Activated CD4-positive, alpha-beta T cell treated with anti-CD3 and anti-CD28 coated beads for 36 hours (primary cell): ENCODE measurements around the gene CAMK2B. TPM values are rescaled to one million over a fixed set of nuclear protein-coding genes. Genes with fewer than 3 reads are reported as not detected.
A peak's percentile ranks its signal among the peaks of the same experiment; 100 is the strongest.

Experiments
- ATAC-seq: fragments of 200-7000 bp; cut with Tn5 transposase; one replicate; pipeline ENCODE4 v1.10.0; 2021; ENCODE audit warnings: mild to moderate bottlenecking, moderate library complexity
- CTCF ChIA-PET: fragments of 350-600 bp; sonication (Branson Sonifier 250); formaldehyde crosslinking; loops from one replicate; lab custom pipeline; 2021; ENCODE audit warnings: antibody characterized with exemption; lab: Charles Lee
- POLR2A ChIA-PET: fragments of 350-600 bp; sonication (Branson Sonifier 250); formaldehyde crosslinking; loops from one replicate; lab custom pipeline; 2021; ENCODE audit warnings: antibody characterized with exemption, inconsistent platforms; lab: Charles Lee
- DNase-seq: peaks from one replicate; pipeline ENCODE4 v3.0.0-alpha.2; 2020
- H3K27ac Mint-ChIP-seq: one replicate; pipeline ENCODE4 v1.8.0; 2021; ENCODE audit warnings: mixed read lengths
- H3K27me3 Mint-ChIP-seq: one replicate; pipeline ENCODE4 v1.8.0; 2021; ENCODE audit warnings: mixed read lengths
- H3K36me3 Mint-ChIP-seq: one replicate; pipeline ENCODE4 v1.8.0; 2021; ENCODE audit warnings: low read depth, mixed read lengths
- H3K4me1 Mint-ChIP-seq: one replicate; pipeline ENCODE4 v1.8.0; 2021; ENCODE audit warnings: mixed read lengths
- H3K4me3 Mint-ChIP-seq: one replicate; pipeline ENCODE4 v1.8.0; 2021; ENCODE audit warnings: mild to moderate bottlenecking, moderate library complexity, mixed read lengths
- H3K9me3 Mint-ChIP-seq: one replicate; pipeline ENCODE4 v1.8.0; 2021; ENCODE audit warnings: low read depth, mixed read lengths
- intact Hi-C, 2 experiments: fragments of 100-400 bp; cut with DNase I in 1 of 2; cut with micrococcal nuclease in 1 of 2; formaldehyde crosslinking; loops; one replicate each; pipeline versions ENCODE4 v1.14.2 to v1.15.1; 2022 to 2024; cut with DNase I, micrococcal nuclease
- total RNA-seq, 2 experiments: library from RNA; stranded (reverse); gene quantifications; one replicate each; pipeline ENCODE4 v1.2.3, GENCODE V29; 2021

Gene CAMK2B
- total RNA-seq, 2 experiments from 2014 or later = 1.1 to 1.8 TPM

DNA sequence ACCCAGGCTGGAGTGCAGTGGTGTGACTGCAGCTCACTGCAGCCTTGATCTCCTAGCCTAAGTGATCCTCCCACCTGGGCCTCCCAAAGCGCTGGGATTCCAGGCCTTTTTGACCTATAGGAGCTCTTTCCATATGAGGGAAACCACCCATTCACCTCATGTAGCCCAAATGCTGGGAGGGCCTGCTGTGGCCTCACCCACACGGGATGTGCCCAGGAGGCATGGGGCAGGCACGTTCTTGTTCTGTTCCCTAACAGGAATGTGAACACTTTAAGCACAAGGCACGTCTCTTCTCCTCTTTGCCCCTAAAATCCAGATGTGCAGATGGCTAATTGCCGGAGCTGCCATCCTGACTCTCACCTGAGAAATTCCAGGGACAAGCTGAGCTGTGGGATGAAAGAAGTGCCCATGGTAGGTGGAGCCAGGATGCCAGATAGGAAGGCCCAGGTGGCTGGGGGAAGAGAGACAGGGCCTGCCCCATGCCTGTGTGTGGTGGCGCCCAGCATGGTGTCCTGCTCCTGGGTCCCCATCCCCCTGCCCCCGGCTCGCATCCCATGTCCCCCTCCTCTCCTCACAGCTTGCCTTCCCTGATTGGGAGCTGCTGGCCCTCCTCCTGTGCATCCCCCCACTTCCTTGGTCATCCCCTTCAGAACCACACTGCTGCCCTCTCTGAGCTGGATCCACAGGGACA is 17.3 kb downstream of the CAMK2B start:
- H3K27me3 Mint-ChIP-seq = peaks cover 9% of the 10 kb centered on the region
- no peaks in the 10 kb centered on the region for H3K36me3 Mint-ChIP-seq
- no peak for ATAC-seq
- peaks cover 3% of the 10 kb centered on the region for H3K4me1 Mint-ChIP-seq
- POLR2A ChIA-PET = no interaction called here
- no peak for DNase-seq
- intact Hi-C loops = loop anchor here (1.0 kb wide), 1 partner anchor 67 kb away; no protein-coding TSS in a partner anchor
- no peaks in the 10 kb centered on the region for H3K9me3 Mint-ChIP-seq
- CTCF ChIA-PET = interaction anchor here (0.5 to 1.1 kb wide), 3 partner anchors 65 to 75 kb away, joined by 3 to 8 read pairs (median 3); no protein-coding TSS in a partner anchor
- H3K27ac Mint-ChIP-seq = no peak overlapping the region
- no peak overlapping the region for H3K4me3 Mint-ChIP-seq

DNA sequence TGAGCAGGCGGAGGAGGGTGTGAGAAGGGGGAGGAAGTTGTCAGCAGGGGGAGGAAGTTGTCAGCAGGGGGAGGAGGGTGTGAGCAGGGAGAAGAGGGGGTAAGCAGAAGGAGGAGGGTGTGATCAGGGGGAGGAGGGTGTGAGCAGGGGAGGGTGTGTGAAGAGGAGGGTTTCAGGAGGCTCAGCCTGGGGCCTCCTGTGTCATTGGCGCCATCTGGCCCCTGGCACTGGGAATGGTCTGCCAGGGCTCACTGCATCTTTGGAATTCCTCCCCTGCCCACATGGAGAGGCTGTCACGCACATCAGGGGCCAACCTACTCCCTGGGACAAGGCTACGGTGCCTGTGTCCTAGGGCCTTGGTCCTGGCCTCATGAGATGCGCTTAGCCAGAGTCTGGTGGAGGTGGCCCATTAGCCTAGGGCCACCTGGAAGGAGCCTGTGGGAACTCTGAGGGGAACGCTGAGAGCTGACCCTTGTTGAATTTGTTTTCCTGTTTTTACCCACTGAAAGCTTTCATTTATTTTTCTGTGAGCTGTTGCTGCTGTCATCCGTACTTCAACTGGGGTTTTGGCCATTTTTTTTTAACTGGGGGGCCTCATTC is 18.0 kb downstream of the CAMK2B start:
- Mint-ChIP-seq H3K4me3 (no peak overlapping the region), H3K27me3 (peaks cover 9% of the 10 kb centered on the region), H3K4me1 (peaks cover 3% of the 10 kb centered on the region), H3K36me3 (no peaks in the 10 kb centered on the region), H3K9me3 (no peaks in the 10 kb centered on the region), H3K27ac (no peak overlapping the region)
- ATAC-seq (peak; percentile 60), DNase-seq (peak; percentile 61)
- intact Hi-C loops = loop anchor here (1.0 kb wide), 1 partner anchor 66 kb away; no protein-coding TSS in a partner anchor
- POLR2A ChIA-PET = no interaction called here
- CTCF ChIA-PET = interaction anchor here (0.5 to 1.1 kb wide), 3 partner anchors 66 to 76 kb away, joined by 3 to 8 read pairs (median 3); no protein-coding TSS in a partner anchor

DNA sequence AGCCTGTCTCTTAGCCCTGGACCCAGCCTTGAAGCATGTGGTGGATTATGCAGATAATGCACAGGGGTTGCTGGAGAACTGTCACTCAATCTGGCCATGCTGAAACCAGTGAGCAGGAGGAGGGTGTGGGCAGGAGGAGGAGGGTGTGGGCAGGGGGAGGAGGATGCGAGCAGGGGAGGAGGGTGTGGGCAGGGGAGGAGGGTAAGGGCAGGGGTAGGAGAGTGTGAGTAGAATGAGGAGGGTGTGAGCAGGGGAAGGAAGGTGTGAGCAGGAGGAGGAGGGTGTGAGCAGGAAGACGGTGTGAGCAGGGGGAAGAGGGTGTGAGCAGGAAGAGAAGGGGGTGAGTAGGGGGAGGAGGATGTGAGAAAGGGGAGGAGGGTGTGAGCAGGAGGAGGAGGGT is 18.8 kb downstream of the CAMK2B start:
- Mint-ChIP-seq H3K27me3 (peaks cover 9% of the 10 kb centered on the region), H3K9me3 (no peaks in the 10 kb centered on the region), H3K4me1 (peaks cover 3% of the 10 kb centered on the region), H3K36me3 (no peaks in the 10 kb centered on the region), H3K4me3 (no peak overlapping the region), H3K27ac (no peak overlapping the region)
- POLR2A ChIA-PET = no interaction called here
- ATAC-seq (no peak), DNase-seq (no peak)
- CTCF ChIA-PET = no interaction called here
- intact Hi-C loops = loop anchor here (1.0 kb wide), 1 partner anchor 65 kb away; no protein-coding TSS in a partner anchor

DNA sequence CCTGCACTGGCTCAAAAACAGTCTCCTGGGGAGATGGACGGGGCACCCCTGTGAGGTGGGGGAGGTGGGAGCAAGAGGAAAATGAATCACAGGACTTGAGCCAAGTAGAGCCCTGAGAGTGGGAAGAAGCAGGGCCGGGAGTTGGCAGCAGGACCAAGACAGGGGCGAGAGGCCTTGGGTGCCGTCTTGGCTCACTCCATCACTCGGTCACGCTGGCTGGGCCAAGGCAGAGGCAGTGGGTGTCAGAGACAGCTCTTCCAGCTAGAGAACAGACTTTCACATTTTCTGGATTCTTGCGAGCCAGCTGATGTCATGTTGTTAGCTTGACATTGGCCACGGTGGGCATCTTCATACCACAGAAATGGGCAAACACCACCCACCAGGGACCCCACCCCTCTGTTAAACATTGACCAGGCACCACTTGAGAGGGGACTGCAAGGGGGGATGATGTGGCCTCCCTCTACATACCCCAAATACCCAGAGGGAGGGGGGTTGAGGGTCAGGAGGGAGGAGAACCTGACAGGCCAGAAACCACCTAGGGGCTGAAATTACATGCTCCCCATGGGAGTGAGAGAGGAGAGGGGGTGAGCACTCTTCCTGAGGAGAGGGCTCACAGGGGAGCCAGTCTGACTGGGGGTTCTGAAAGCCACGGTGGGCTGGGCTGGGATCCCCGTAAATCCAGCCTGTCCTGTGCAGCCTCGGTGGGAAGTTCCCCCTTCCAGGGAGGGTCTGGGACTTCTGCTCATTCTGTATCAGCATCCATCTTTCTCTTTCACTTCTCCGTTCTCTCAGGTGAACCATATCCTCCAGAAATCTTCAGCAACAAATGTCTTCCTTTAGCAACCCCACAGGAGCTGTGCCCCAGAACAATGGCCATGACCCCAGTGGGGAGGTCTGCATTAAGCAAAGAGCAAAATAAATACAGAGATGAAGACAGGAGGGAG is 19.6 kb downstream of the CAMK2B start:
- peaks cover 9% of the 10 kb centered on the region for H3K27me3 Mint-ChIP-seq
- CTCF ChIA-PET = no interaction called here
- no peak for ATAC-seq
- H3K27ac Mint-ChIP-seq = no peak overlapping the region
- POLR2A ChIA-PET = no interaction called here
- no peaks in the 10 kb centered on the region for H3K36me3 Mint-ChIP-seq
- DNase-seq = no peak
- peaks cover 3% of the 10 kb centered on the region for H3K4me1 Mint-ChIP-seq
- H3K9me3 Mint-ChIP-seq = no peaks in the 10 kb centered on the region
- intact Hi-C loops = no loop called here
- H3K4me3 Mint-ChIP-seq = no peak overlapping the region

DNA sequence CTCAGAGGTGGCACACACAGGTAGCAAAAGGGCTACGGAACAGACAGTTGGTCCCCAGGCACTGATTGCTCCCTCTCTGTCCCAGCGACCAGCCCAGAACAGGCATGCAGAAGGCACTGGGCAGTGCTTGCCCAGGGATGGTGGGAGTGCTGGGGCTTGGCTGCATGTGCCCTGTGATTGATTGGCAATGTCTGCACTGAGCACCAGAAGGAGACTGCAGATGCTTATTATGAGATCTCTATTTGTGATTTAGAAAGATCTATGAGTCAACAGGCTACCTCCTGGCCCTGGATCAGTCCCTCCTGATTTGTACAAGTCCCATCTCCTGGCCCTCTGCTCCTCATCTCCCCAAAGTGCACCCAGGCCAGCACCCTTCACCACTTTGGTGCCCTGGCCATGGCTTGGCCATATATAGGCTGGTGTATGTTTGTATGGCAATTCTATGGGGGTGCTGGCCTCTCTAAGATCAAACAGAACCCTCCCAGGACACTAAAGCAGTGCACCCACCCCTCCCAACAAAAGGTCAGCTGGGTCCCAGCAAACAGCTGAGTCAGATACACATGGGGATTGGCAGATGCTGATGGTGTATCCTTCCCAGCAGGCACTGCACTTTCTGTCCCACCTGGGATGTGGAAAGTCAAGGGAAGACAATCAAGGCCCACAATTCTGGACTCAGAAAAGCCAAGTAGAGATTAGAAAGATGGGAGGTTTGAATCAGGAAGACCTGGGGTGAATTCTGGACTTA is 30.9 kb downstream of the CAMK2B start:
- POLR2A ChIA-PET = no interaction called here
- Mint-ChIP-seq H3K4me1 (no peaks in the 10 kb centered on the region), H3K4me3 (no peak overlapping the region), H3K9me3 (no peaks in the 10 kb centered on the region), H3K36me3 (no peaks in the 10 kb centered on the region), H3K27me3 (peaks cover 29% of the 10 kb centered on the region), H3K27ac (no peak overlapping the region)
- ATAC-seq = no peak
- CTCF ChIA-PET = interaction anchor here (0.7 to 1.0 kb wide), 2 partner anchors 10 to 22 kb away, joined by 3 read pairs; no protein-coding TSS in a partner anchor
- intact Hi-C loops = no loop called here
- peak; percentile 2 for DNase-seq

DNA sequence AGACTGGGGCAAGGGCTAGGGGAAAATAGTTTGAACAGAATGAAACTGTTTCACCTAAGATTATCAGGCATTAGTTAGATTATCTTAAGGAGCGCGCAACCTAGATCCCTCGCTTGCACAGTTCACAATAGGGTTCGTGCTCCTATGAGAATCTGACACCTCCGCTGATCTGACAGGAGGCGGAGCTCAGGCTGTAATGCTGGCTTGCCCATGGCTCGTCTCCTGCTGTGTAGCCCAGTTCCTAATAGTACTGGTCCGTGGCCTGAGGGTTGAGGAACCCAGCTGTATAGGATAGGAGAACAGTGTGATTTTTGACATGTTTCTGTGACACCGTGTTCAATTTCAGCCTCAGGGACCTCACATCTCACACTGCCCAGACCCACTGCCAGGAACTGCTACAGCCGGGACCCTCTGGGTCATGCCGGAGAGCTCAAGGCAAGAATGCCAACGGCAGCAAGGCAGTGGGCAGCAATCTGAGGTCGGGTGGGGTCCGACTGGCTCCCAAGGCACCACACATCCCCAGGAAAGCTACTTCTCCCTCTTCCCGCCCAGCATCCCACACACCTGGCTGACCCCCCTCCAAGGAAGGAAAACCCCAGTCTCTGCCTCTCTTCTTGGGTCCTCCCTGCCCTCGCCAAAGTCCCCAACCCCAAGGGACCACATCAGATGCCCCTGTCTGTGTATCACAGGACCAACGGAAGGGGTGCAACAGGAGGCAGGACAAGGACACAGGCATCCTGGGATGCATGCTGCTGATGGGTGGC is 31.7 kb downstream of the CAMK2B start:
- H3K27ac Mint-ChIP-seq = no peak overlapping the region
- DNase-seq (peak; percentile 1), ATAC-seq (no peak)
- H3K27me3 Mint-ChIP-seq = peaks cover 26% of the 10 kb centered on the region
- H3K9me3 Mint-ChIP-seq = no peaks in the 10 kb centered on the region
- intact Hi-C loops = no loop called here
- H3K4me3 Mint-ChIP-seq = no peak overlapping the region
- H3K36me3 Mint-ChIP-seq = no peaks in the 10 kb centered on the region
- H3K4me1 Mint-ChIP-seq = no peaks in the 10 kb centered on the region
- CTCF ChIA-PET = interaction anchor here (0.7 to 0.9 kb wide), 2 partner anchors 9 to 15 kb away, joined by 3 read pairs; no protein-coding TSS in a partner anchor
- POLR2A ChIA-PET = no interaction called here

DNA sequence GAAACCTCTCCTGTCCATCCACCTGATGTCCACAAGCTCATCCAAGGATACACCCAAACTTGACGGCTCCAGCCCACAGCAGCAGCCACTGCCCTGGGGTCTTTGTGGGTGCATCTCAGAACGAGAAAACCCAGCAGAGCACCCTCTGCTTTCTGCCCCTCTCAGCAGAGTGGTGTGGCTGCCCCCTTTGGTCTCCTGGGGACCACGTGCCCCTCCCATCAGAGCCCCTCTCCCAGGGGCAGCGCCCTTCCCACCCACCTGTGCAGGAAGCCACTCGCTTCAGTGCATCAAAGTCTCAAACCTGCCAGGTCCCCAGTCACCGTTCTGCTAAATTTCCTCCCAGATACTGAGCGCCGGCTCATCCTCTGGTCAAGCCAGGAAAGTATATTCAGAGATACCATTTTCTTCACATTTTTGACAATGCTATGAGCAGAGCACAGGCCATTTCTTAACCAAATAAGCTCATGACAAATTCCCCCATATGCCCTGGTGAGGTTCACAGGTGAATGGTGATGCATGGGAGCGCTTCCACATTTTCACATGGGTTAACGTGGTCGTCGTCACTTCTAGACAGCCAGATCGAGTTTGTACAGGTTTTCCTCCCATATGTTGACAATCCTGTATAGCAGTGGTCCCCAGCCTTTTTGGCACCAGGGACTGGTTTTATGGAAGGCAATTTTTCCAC is 32.4 kb downstream of the CAMK2B start:
- H3K9me3 Mint-ChIP-seq = no peaks in the 10 kb centered on the region
- H3K4me1 Mint-ChIP-seq = no peaks in the 10 kb centered on the region
- ATAC-seq = no peak
- CTCF ChIA-PET = interaction anchor here (0.7 to 0.9 kb wide), 2 partner anchors 14 to 52 kb away, joined by 3 read pairs; no protein-coding TSS in a partner anchor
- peak; percentile 2 for DNase-seq
- no peak overlapping the region for H3K27ac Mint-ChIP-seq
- POLR2A ChIA-PET = no interaction called here
- H3K4me3 Mint-ChIP-seq = no peak overlapping the region
- peaks cover 21% of the 10 kb centered on the region for H3K27me3 Mint-ChIP-seq
- no peaks in the 10 kb centered on the region for H3K36me3 Mint-ChIP-seq
- intact Hi-C loops = no loop called here

DNA sequence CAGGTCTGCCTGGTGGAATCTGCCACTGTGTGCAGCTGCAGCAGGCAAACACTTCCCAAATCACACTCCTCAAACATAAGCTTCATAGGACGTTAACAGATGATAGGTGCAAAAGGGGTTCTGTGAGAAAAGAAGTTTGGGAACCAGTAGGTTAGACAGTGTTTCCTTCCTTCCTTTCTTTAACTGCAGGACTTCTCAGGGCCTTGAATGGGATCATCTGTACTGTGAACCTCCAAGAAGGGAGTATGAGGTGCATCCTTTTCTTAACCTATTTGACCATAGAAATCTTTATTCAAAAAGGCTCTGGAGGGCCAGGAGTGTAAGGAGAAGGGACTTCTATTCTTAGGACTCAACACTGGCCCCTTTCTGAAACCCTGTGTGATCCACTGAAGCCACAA is 33.0 kb downstream of the CAMK2B start:
- peaks cover 21% of the 10 kb centered on the region for H3K27me3 Mint-ChIP-seq
- ChIA-PET CTCF (interaction anchor here (0.7 kb wide), 1 partner anchor 52 kb away, joined by 3 read pairs; no protein-coding TSS in a partner anchor), POLR2A (no interaction called here)
- no peak for DNase-seq
- H3K27ac Mint-ChIP-seq = no peak overlapping the region
- H3K4me3 Mint-ChIP-seq = no peak overlapping the region
- H3K9me3 Mint-ChIP-seq = no peaks in the 10 kb centered on the region
- ATAC-seq = no peak
- no peaks in the 10 kb centered on the region for H3K36me3 Mint-ChIP-seq
- intact Hi-C loops = no loop called here
- no peaks in the 10 kb centered on the region for H3K4me1 Mint-ChIP-seq

DNA sequence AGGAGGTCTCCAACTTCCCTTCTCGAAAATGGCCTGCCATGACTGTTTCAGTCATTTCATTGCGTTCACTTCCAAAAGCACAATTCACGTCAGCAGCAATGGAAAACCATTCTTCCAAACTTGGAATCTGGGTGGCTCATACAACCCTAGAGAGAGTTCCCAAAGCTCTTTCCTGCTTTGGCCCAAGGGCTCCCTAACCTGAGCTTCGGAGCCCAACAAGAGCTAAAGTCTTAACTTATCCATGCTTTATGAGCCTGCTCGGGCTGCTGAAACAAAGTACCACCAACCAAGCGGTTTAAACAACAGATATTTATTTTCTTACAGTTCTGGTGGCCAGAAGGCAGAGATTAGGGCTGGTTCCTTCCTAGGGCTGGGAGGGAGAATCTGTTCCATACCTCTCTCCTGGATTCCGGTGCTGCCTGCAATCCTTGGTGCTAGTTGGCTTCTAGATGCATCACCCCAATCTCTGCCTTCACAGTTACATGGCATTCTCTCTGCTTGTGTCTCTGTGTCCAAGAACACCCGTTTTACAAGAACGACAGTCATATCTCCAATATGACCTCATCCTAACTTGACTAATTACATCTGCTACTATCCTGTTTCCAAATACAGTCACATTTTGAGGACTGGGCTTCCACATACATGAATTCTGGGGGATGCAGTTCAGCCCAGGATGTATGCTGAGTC is 33.5 kb downstream of the CAMK2B start:
- CTCF ChIA-PET = no interaction called here
- H3K9me3 Mint-ChIP-seq = no peaks in the 10 kb centered on the region
- ATAC-seq (no peak), DNase-seq (no peak)
- H3K4me3 Mint-ChIP-seq = no peak overlapping the region
- intact Hi-C loops = no loop called here
- POLR2A ChIA-PET = no interaction called here
- no peaks in the 10 kb centered on the region for H3K36me3 Mint-ChIP-seq
- H3K27me3 Mint-ChIP-seq = peaks cover 18% of the 10 kb centered on the region
- H3K4me1 Mint-ChIP-seq = no peaks in the 10 kb centered on the region
- no peak overlapping the region for H3K27ac Mint-ChIP-seq
